Right lobe of liver (tissue), 6 donors: ENCODE data around the gene ELANE. TPM values are rescaled to one million over a fixed set of nuclear protein-coding genes. Genes with fewer than 3 reads are reported as not detected.
"Not testable (repeated sequence)": the region's sequence is repeated elsewhere in the genome, so short reads cannot be mapped to it uniquely, and the experiment has no call there.

ENCODE experiments used
- ATAC-seq, 4 donors: fragments of 200-7000 bp; cut with Tn5 transposase; one replicate each; pipeline ENCODE4 v1.9.1; 2020; ENCODE audit warnings: mild to moderate bottlenecking in 4 of 4, moderate library complexity in 4 of 4
- DNase-seq, 3 donors: peaks; one replicate each; pipeline ENCODE4 v3.0.0-alpha.2; 2020
- H3K27ac ChIP-seq, 3 donors: fragments of 200-600 bp; one replicate each; pipeline ENCODE4 v1.8.0; 2022
- H3K27me3 ChIP-seq, 2 donors: fragments of 200-600 bp; one replicate each; pipeline ENCODE4 v1.8.0; 2022
- H3K36me3 ChIP-seq, 4 donors: fragments of 200-600 bp; sonication (generic) in 1 of 4; one replicate each; pipeline versions ENCODE4 v1.5.1 to v1.8.0; 2017 to 2022; ENCODE audit warnings: control low read depth in 1 of 4
- H3K4me1 ChIP-seq, 4 donors: fragments of 200-600 bp; sonication (generic) in 1 of 4; one replicate each; pipeline versions ENCODE4 v1.5.1 to v1.8.0; 2017 to 2022; ENCODE audit warnings: control low read depth in 1 of 4
- H3K4me3 ChIP-seq, 3 donors: fragments of 200-600 bp; one replicate each; pipeline ENCODE4 v1.8.0; 2022
- H3K9me3 ChIP-seq, 4 donors: fragments of 200-600 bp; sonication (generic) in 1 of 4; one replicate each; pipeline versions ENCODE4 v1.5.1 to v1.8.0; 2017 to 2022; ENCODE audit warnings: control low read depth in 1 of 4
- POLR2A ChIP-seq: fragments of 450-650 bp; IDR thresholded peaks from one replicate; pipeline ENCODE4 v1.6.1; 2017; ENCODE audit warnings: antibody characterized with exemption, mild to moderate bottlenecking
- WGBS: methylation state at CpG from one replicate; pipeline ENCODE4 v1.1.6; 2018; ENCODE audit warnings: low coverage, low lambda C conversion rate; ENCODE audit not compliant: insufficient coverage; ENCODE audit errors: missing lambda C conversion rate; 5-methylcytosine and 5-hydroxymethylcytosine counted together
- intact Hi-C, 2 donors: fragments of 100-400 bp; cut with DNase I; formaldehyde crosslinking; loops; one replicate each; pipeline versions ENCODE4 v1.11.2 to v1.14.1; 2022
- total RNA-seq, 6 experiments: library from RNA; depleted of rRNA in 2 of 6; stranded (reverse); fragments of >200 nt in 2 of 6; fragmentation: NEBNext Ultra II Directional in 3 of 6; extraction: Animal tissue kit (Norgen Biotek cat#: 25700) in 3 of 6; gene quantifications; one replicate each; pipeline versions ENCODE4 v1.1.0 to v1.2.4, GENCODE V29; 2016 to 2023
- TF ChIP-seq, protein P1 (sequence below), 4 donors: fragments of 200-600 bp in 3 of 4; fragments of 450-650 bp in 1 of 4; IDR thresholded peaks; one replicate each; pipeline versions ENCODE4 v1.5.1 to v1.8.0; 2016 to 2022; ENCODE audit warnings: antibody characterized with exemption in 4 of 4, mild to moderate bottlenecking in 2 of 4
- donor health status: DM: no; HTN: yes; CAD: no.
- donor health status: DM: no; HTN: no; CAD: no.
- donor health status: DM: no; HTN: no; CAD: no.
- donor health status: DM: no; HTN: yes; CAD: no.
- donor health status: DM: no; HTN: yes; CAD: no.

Gene ELANE
- total RNA-seq, 6 experiments from 2014 or later: 0.59 to 4.2 (median 3.3) TPM; not detected in 3

DNA sequence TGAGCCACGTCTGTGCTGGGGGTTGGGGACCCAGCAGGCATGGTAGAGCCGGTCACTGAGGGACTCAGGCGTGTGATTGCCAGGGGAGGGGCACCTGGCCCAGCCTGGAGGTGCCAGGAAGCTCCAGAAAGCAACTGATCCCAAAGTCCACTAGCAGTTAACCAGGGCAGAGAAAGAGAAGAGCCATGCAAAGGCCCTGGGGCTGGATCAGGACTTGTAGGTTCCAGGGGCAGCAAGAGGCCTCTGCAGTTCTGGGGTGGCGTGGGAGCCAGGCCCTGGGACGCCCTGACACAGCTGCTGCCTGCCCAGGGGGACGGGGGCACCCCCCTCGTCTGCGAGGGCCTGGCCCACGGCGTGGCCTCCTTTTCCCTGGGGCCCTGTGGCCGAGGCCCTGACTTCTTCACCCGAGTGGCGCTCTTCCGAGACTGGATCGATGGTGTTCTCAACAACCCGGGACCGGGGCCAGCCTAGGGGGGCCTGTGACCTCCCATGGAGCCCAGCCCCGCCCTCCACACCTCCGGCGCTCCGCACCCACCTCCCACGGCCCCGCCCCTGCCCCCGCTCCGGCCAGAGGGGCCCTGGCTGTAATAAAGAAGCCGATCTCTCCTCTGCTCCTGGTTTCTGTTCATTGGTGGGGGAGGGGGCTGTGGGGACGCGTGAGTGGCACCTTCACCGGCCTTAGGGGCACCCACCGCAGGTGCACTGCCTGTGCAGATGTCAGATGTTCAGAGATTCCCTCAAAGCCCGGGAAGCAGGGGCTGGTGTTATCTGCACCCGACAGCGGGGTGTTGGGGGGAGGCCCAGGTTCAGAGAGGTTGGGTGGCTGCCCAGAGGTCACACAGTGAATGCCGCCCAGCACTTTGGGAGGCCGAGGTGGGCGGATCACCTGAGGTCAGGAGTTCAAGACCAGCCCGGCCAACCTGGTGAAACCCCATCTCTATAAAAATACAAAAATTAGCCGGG is 20.4 kb upstream of the ELANE start:
- no peak overlapping the region for H3K4me3 ChIP-seq
- no peak overlapping the region for H3K27ac ChIP-seq
- H3K4me1 ChIP-seq: no peaks in the 10 kb centered on the region
- H3K9me3 ChIP-seq: no peaks in the 10 kb centered on the region
- H3K36me3 ChIP-seq: no peaks in the 10 kb centered on the region
- DNase-seq (no peak), ATAC-seq (peak; percentile 13 to 79 (median 35))
- TF ChIP-seq POLR2A: no peak
- TF ChIP-seq, protein P1, sequence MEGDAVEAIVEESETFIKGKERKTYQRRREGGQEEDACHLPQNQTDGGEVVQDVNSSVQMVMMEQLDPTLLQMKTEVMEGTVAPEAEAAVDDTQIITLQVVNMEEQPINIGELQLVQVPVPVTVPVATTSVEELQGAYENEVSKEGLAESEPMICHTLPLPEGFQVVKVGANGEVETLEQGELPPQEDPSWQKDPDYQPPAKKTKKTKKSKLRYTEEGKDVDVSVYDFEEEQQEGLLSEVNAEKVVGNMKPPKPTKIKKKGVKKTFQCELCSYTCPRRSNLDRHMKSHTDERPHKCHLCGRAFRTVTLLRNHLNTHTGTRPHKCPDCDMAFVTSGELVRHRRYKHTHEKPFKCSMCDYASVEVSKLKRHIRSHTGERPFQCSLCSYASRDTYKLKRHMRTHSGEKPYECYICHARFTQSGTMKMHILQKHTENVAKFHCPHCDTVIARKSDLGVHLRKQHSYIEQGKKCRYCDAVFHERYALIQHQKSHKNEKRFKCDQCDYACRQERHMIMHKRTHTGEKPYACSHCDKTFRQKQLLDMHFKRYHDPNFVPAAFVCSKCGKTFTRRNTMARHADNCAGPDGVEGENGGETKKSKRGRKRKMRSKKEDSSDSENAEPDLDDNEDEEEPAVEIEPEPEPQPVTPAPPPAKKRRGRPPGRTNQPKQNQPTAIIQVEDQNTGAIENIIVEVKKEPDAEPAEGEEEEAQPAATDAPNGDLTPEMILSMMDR (IDR thresholded peaks at IDR 0.05): no peak
- no peaks in the 10 kb centered on the region for H3K27me3 ChIP-seq
- intact Hi-C loops: no loop called here
- WGBS: 38% methylated on average over 10 of the region's 38 CpGs

DNA sequence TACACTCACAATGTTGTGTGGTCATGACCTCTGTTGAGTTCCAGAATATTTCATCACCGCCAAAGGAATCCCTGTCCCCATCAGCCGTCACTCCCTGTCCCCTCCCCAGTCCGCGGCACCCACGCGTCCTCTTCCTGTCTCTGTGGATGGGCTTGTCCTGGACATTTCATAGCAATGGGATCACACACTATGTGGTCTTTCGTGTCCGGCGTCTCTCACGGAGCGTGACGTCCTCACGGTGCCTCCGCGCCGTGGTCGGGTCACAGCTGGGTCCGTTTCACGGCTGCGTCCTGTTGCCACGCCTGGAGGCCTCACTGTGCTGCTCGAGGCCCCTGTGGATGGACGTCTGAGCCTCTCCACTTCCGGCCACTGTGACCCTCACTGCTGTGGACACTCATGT is 17.9 kb upstream of the ELANE start:
- no peak overlapping the region for H3K27ac ChIP-seq
- no peak for TF ChIP-seq POLR2A
- TF ChIP-seq, protein P1 (IDR thresholded peaks at IDR 0.05): no peak
- DNase-seq: no peak
- H3K9me3 ChIP-seq: no peaks in the 10 kb centered on the region
- no peak for ATAC-seq
- intact Hi-C loops: no loop called here
- WGBS: 41% methylated on average over 10 of the region's 24 CpGs
- H3K4me3 ChIP-seq: no peak overlapping the region
- H3K36me3 ChIP-seq: no peaks in the 10 kb centered on the region
- no peaks in the 10 kb centered on the region for H3K4me1 ChIP-seq
- no peaks in the 10 kb centered on the region for H3K27me3 ChIP-seq

DNA sequence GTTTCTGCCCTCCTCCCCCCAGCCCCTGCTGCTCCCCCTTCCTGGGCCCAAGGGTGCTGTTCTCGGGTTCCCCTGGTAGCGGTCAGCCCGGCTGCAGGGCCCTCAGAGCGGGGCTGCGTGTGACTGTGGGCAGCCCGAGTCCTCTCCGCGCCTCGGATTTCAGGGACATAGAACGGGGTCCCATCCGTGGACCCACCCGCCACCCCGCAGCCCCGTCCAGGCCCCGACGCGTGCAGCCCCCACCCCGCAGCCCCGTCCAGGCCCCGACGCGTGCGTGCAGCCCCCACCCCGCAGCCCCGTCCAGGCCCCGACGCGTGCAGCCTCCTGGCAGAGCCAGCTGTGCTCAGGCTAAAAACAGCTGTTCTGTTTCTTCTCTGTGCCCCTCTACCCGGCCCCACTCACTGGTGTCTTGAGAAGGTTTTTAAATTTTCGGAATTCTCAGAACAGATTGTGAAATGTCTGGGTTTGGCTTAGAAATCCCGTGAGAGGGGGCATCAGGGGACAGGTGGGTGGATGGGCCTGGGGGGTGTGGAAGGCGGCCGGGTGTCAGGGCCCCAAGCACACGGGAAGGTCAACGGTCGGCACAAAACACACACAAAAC is 16.8 kb upstream of the ELANE start:
- ATAC-seq: peak in 1 of 4 donors; percentile 64
- intact Hi-C loops: no loop called here
- 62% methylated on average over 27 of the region's 36 CpGs for WGBS

DNA sequence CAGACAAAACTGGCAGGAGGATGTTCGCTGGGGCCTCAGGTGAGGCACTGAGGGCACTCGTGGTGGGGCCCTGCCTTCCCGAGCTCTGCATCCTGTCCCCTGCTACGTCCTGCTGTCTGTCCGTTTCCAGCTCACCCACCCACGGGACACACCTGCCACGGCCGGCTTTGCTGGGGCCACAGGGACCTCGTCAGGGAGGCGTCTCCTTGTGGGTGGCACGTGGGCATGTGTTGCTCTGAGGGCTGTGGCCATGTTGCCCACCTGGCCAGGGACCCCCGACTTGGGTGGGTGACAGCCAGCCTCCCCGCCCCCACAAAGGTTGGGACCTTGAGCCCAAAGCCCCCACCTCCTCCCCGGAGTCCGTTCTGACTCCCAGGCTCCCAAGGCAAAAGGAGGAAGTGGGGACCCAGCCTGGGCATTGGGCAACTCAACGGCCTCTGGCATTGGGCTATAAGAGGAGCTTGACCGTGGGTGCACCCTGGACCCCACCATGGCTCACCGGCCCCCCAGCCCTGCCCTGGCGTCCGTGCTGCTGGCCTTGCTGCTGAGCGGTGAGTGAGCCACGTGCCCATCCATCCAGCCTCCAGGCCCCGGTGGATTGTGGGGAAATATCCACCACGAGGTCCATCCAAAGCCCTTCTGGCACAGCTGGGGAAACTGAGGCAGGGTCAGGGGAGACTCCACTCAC is 11.4 kb upstream of the ELANE start, which contains the start of gene PRTN3:
Gene PRTN3, plus strand, starts transcription at position 481 of the 688 bp plus-strand sequence. Its CDS starts 10 bp downstream, at position 491.
- Histone ChIP-seq H3K27me3 (peaks cover 0 to 8% of the 10 kb centered on the region in 2 donors), H3K36me3 (no peaks in the 10 kb centered on the region), H3K4me3 (no peak within 1 kb of the TSS), H3K4me1 (peaks cover 0 to 8% (median 0%) of the 10 kb centered on the region in 4 donors), H3K27ac (no peak within 1 kb of the TSS), H3K9me3 (no peaks in the 10 kb centered on the region)
- TF ChIP-seq POLR2A: no peak
- TF ChIP-seq, protein P1 (IDR thresholded peaks at IDR 0.05): no peak
- ATAC-seq (peak in 1 of 4 donors; percentile 42), DNase-seq (no peak)
- intact Hi-C loops: no loop called here
- no CpG with 5 or more reads among the region's 24 CpGs for WGBS

More for the DNA sequence above, 16.8 kb upstream of the ELANE start:
- Histone ChIP-seq H3K36me3 (no peaks in the 10 kb centered on the region), H3K9me3 (no peaks in the 10 kb centered on the region), H3K27ac (no peak overlapping the region), H3K4me1 (no peaks in the 10 kb centered on the region), H3K4me3 (no peak overlapping the region), H3K27me3 (no peaks in the 10 kb centered on the region)
- no peak for DNase-seq
- no peak for TF ChIP-seq POLR2A
- TF ChIP-seq, protein P1 (IDR thresholded peaks at IDR 0.05): no peak

DNA sequence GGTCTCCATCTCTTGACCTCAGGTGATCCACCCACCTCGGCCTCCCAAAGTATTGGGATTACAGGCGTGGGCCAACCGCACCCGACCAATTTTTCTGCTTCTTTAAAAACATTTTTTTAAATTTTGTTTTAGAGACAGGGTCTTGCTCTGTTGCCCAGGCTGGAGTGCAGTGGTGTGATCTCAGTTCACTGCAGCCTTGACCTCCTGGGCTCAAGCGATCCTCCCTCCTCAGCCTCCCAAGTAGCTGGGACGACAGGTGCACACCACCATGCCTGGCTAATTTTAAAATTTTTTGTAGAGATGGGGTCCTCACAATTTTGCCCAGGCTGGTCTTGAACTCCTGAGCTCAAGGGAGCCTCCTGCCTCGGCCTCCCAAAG is 9.3 kb upstream of the ELANE start:
- H3K27me3 ChIP-seq, H3K9me3 ChIP-seq, H3K36me3 ChIP-seq, intact Hi-C loops, H3K4me3 ChIP-seq, DNase-seq, ATAC-seq, H3K4me1 ChIP-seq, H3K27ac ChIP-seq: not testable (repeated sequence)
- WGBS: 53% methylated on average over 4 of the region's 7 CpGs
